NCI-H524 treated with DMSO at 0.1 percent for 48 hours (cell line): Measurements from ENCODE around the gene ADPRH.
"Not testable (repeated sequence)": the region's sequence is repeated elsewhere in the genome, so short reads cannot be mapped to it uniquely, and the experiment has no call there.

Experiments
- DNase-seq: peaks from one replicate; lab custom pipeline; 2025; lab: John Stamatoyannopoulos, UW

The ADPRH gene

DNA sequence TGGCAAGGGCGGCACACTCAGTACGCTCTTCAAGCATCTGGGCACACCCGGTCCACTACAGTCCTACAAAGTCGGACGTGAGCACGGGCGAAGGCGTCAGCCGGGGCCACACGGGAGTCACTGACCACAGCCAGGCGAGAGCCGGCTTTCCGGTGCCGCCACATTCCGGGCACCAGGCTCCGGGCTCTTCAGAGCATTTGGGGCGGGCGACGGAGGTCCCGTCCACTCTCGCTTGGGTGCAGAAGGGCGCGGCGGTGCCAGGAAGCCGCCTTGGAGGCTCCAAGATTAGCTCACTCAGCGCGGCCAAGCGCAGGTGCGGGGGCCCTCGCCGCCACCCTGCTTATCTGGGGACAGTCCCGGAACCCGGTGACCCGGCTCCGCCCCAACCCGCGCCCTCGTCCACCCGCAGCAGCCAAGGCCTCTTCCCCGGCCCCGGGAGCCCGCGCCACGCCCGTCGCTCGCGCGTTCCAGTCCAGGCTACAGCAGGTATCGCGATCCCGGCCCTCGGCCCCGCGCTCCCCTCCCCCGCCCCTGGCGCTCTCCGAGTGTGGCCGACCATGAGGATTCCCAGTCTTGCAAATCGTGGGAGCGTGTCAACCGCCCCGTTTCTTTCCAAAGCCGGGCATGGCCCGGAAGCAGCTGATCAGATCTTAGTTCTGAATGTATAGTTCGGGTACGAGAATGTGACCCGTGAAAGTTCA is at the start of gene ADPRH:
Gene ADPRH, plus strand, starts transcription at position 127 of the 701 bp plus-strand sequence. CDS start 2,678 bp downstream, outside the sequence.
- no peak for DNase-seq

- no peak for DNase-seq
Observed at GRCh38 chr3:119529883-119530282, 49.4 kb upstream of the ADPRH start.

GRCh38 chr3:119530456-119530855 is 48.8 kb upstream of the ADPRH start:
- no peak for DNase-seq

- DNase-seq: no peak
Observed at GRCh38 chr3:119531151-119531550, 48.1 kb upstream of the ADPRH start.

DNA sequence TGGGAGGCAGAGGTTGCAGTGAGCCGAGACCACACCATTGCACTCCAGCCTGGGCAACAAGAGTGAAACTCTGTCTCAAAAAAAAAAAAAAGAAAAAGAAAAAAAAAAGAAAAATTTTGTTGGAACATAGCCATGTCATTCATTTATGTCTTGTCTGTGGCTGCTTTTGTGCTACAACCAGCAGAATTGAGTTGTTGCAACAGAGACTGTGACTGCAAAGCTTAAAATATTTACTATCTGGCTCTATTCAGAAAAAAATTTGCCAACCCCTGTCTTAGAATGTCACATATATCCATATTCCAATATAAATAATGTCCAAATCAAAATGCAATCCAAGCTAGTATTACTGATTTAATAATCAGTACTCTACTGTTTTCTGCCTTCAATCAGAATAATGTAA is 45.0 kb upstream of the ADPRH start:
- no peak for DNase-seq

DNA sequence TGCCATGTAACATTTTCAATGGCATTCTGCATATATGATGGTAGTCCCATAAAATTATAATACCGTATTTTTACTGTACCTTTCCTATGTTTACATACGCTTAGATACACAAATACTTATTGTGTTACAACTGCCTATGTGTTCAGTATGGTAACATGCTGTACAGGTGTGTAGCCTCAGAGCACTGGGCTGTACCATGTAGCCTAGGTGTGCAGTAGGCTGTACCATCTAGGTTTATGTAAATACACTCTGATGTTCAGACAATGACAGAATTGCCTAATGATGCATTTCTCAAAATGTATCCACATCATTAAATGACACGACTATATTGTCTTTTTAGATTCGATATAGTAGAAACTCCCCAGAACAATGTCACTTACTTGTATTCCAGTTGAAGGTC is 42.5 kb upstream of the ADPRH start:
- no peak for DNase-seq

DNA sequence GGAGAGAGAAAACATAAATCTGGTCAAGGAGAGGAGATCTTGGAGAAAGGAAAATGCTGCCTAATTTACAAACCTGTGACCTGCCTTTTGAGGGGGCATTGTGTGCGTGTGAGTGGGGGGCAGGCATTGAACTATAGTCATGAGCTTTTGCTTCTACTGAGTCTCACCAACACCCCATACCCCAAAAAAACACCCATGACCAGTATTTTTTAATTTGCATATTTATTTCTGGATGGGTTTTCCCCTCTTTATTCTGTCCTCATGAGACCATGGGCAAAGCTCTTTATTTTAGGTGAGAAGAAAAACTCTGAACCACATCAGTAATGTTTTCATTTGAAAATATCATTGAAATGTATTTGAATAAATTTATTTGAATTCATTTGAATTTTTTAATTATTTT is 40.5 kb upstream of the ADPRH start:
- DNase-seq: no peak

DNA sequence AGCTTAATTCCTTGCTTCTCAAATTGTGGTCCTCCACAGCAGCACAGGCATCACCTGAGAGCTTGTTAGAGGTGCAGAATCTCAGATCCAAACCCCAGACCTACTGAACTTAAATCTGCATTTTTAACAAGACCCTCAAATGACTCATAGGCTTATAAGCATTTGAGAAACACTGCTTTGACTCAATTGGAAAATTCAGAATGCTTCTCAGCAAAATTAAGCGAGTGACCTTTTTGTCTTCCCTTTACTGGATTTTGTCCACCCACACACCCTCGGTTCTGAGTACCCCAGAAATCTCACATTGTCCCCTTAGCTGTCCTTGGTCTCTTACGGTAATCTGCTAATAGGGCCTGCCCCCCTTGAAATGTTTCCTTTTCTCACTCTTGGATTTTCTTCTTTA is 37.7 kb upstream of the ADPRH start:
- no peak for DNase-seq

GRCh38 chr3:119542168-119542767 is 37.0 kb upstream of the ADPRH start:
- no peak for DNase-seq

GRCh38 chr3:119543147-119543546 is 36.1 kb upstream of the ADPRH start:
- no peak for DNase-seq

DNA sequence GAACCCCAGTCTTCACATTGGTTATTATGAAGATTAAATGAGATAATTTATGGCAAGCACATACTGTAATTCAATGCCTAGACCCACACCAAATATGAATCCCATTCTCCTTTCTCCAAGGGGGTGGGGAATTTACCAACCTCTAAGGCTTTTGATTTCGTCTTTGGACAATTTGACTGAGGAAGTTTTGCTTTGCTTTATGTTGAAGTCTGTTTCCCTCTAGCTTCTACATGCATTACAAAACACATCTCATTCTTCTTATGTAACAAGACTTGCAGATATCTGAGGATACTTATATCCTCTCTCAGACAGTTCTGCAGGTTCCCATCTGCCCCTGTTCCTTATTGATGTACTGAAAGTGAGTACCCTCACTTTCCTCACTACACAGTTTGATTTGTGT is 32.1 kb upstream of the ADPRH start:
- DNase-seq: no peak

GRCh38 chr3:119548341-119548740 is 31.0 kb upstream of the ADPRH start:
- no peak for DNase-seq

DNA sequence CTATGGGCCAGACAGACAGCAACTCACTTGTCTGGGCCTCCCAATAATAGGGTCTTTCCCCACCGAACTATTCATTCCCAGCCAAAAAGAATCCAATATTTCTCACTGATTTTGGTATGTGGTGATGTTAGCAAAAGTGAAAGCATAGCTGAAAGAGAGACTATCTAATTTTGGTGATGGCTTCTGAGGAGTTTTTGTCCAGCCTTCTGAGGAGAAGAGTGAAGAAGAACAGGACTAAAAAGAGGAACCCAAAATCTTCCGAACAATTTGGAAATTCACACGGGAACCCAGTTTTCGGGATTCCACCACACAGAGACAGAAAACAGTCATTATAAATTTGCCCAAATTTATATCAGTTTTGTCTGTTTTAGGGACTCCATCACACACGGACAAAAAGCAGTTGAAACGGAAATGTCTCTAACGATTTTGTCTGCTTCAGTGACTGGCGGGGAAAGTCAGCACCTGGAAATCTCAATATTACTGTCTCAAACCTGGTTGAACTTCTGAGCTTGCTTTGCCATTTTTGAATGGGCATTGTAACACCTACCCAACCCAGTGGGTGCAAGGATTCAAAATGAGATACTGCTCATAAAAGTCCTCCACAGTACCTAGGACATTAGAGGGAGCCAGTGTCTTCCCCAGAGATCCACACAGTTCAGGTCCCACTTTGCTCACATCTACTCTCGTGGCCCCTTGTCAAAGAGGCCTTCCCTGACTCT is 28.9 kb upstream of the ADPRH start:
- DNase-seq: no peak

- DNase-seq: no peak
Observed at GRCh38 chr3:119551598-119551997, 27.7 kb upstream of the ADPRH start.

DNA sequence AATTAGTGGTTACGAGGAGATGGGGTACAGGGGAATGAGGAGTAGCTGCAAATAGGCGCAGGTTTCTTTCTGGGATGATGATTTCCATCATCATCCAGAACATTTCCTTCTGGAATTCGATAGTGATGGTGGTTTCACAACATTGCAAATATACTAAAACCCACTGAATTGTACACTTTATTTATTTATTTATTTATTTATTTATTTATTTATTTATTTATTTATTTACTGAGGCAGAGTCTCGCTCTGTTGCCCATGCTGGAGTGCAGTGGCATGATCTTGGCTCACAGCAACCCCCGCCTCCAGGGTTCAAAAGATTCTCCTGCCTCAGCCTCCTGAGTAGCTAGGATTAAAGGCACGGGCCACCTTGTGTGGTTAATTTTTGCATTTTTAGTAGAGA is 26.4 kb upstream of the ADPRH start:
- DNase-seq: not testable (repeated sequence)

GRCh38 chr3:119553823-119554415 is 25.4 kb upstream of the ADPRH start:
- no peak for DNase-seq

DNA sequence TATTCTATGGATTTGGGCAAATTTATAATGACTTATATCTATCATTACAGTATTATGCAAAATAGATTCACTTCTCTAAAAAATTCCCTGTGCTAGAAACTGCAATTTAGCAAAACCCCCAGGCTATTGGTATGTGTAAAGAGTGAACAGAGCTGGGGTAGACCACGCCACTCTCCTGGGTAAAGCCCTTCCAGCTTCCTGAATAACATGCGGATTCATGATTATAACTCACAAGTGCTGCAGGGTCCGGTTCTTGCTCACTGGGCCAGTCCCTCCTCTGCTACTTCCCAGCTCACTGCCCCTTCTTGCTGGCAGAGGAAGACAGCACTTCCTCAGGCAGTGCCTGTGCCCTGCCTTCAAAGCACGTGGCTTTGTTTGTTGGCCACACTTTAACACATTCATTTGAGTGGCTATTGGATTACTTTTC is 24.0 kb upstream of the ADPRH start:
- no peak for DNase-seq

GRCh38 chr3:119555929-119556328 is 23.4 kb upstream of the ADPRH start:
- DNase-seq: no peak

GRCh38 chr3:119557192-119557876 is 22.0 kb upstream of the ADPRH start:
- DNase-seq: no peak

DNA sequence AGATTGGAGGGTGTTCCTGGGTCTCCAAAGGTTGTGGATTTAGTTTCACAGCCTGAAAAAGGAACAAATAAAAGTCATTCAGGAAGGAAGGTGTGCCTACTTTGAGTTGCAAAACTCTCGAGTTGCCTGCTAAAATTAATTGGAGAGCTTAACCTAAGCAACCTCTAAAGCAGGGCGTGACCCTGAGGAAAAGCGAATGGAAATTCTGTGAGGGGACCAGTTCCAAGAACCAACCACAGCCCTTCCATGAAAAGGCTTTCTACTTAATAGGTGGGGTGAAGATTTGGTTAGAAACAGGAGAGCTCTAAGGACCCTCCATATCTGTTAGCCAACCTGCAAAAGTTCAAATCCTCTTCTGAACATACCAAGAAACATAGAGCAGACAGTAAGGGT is 21.4 kb upstream of the ADPRH start:
- DNase-seq: no peak

GRCh38 chr3:119558626-119559317 is 20.5 kb upstream of the ADPRH start:
- no peak for DNase-seq
